SKM-1 (cell line): ENCODE measurements around the gene MYL3.

ENCODE experiments used
- DNase-seq: peaks from one replicate; lab custom pipeline; 2025; ENCODE audit not compliant: unreplicated experiment; lab: John Stamatoyannopoulos, UW

MYL3 gene

GRCh38 chr3:46883054-46883829 lies 20.0 kb upstream of the MYL3 start:
- no peak for DNase-seq

- no peak for DNase-seq
Measured at GRCh38 chr3:46882377-46883053, 19.3 kb upstream of the MYL3 start.

GRCh38 chr3:46881596-46882376 lies 18.5 kb upstream of the MYL3 start:
- no peak for DNase-seq

- no peak for DNase-seq
Measured at GRCh38 chr3:46880884-46881595, 17.8 kb upstream of the MYL3 start.

- no peak for DNase-seq
Measured at GRCh38 chr3:46878781-46879436, 15.7 kb upstream of the MYL3 start.

- DNase-seq = no peak
Measured at GRCh38 chr3:46877406-46878125, 14.3 kb upstream of the MYL3 start, which contains the start of gene PTH1R. PTH1R (plus strand) TSS chr3:46877721; CDS start chr3:46883560, 5,839 bp downstream.

GRCh38 chr3:46876313-46877300 lies 13.4 kb upstream of the MYL3 start:
- no peak for DNase-seq

- no peak for DNase-seq
Measured at GRCh38 chr3:46875560-46875959, 12.3 kb upstream of the MYL3 start.

- DNase-seq = no peak
Measured at GRCh38 chr3:46874430-46874829, 11.2 kb upstream of the MYL3 start.

- no peak for DNase-seq
Measured at GRCh38 chr3:46873521-46873920, 10.3 kb upstream of the MYL3 start.

GRCh38 chr3:46871222-46871621 lies 8.0 kb upstream of the MYL3 start:
- no peak for DNase-seq

GRCh38 chr3:46870651-46871050 lies 7.4 kb upstream of the MYL3 start:
- no peak for DNase-seq

- no peak for DNase-seq
Measured at GRCh38 chr3:46869440-46869839, 6.2 kb upstream of the MYL3 start.

GRCh38 chr3:46868948-46869347 lies 5.7 kb upstream of the MYL3 start:
- DNase-seq = no peak

- DNase-seq = no peak
Measured at GRCh38 chr3:46868287-46868686, 5.0 kb upstream of the MYL3 start.

GRCh38 chr3:46867550-46867898 lies 4.3 kb upstream of the MYL3 start:
- DNase-seq = no peak

GRCh38 chr3:46866720-46867549 lies 3.7 kb upstream of the MYL3 start:
- peak; percentile 50 for DNase-seq

GRCh38 chr3:46866032-46866595 lies 2.9 kb upstream of the MYL3 start:
- DNase-seq = no peak
